GM21737 (cell line): Measurements from ENCODE around the gene PIM1.
"Not testable (repeated sequence)": the region's sequence is repeated elsewhere in the genome, so short reads cannot be mapped to it uniquely, and the experiment has no call there.

Source experiments
- ATAC-seq: cut with Tn5 transposase; IDR thresholded peaks from one replicate; pipeline ENCODE4 v1.9.1; 2021; ENCODE audit warnings: mild to moderate bottlenecking, moderate library complexity; ENCODE audit not compliant: unreplicated experiment

PIM1 gene

DNA sequence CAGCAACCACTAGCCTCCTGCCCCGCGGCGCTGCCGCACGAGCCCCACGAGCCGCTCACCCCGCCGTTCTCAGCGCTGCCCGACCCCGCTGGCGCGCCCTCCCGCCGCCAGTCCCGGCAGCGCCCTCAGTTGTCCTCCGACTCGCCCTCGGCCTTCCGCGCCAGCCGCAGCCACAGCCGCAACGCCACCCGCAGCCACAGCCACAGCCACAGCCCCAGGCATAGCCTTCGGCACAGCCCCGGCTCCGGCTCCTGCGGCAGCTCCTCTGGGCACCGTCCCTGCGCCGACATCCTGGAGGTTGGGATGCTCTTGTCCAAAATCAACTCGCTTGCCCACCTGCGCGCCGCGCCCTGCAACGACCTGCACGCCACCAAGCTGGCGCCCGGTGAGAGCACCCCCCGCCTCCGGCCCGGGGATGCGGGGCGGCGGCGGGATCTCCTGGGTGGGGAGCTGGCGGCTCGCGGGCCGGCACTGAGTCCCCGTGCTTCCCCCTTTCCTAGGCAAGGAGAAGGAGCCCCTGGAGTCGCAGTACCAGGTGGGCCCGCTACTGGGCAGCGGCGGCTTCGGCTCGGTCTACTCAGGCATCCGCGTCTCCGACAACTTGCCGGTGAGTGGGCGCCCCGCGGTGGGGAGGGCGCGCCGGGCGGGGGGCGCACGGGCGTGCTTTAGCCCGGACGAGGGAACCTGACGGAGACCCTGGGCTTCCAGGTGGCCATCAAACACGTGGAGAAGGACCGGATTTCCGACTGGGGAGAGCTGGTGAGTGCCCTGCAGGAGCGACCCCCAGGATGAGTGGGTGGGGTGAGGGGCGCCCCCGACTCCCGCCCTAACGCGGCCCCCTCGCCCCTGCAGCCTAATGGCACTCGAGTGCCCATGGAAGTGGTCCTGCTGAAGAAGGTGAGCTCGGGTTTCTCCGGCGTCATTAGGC, 585 bp downstream of the PIM1 start:
- ATAC-seq = peak; percentile 31

DNA sequence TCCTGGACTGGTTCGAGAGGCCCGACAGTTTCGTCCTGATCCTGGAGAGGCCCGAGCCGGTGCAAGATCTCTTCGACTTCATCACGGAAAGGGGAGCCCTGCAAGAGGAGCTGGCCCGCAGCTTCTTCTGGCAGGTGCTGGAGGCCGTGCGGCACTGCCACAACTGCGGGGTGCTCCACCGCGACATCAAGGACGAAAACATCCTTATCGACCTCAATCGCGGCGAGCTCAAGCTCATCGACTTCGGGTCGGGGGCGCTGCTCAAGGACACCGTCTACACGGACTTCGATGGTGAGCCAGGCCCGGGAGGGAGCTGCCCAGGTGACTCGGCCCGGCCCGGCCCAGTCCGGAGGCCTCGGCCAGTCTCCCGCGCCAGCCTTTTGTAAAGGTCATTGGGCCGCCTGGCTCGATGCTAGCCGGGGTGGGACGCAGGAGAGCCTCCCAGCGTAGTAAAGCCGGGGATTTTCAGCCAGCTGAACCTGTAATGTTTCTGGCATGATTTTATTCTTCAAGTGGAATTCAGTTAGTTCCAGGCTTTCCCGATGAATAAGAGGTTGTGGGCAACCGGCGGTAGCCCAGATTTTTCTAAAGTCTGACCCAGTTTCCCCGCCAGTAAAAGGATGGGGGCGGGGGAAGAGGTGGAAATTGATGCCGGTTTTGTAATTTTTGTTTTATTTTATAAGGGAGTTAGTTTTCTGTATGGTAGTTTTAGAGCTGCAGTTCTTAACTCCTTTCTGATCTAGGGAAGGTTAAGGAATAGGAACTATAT, 1.4 kb downstream of the PIM1 start:
- ATAC-seq = no peak

DNA sequence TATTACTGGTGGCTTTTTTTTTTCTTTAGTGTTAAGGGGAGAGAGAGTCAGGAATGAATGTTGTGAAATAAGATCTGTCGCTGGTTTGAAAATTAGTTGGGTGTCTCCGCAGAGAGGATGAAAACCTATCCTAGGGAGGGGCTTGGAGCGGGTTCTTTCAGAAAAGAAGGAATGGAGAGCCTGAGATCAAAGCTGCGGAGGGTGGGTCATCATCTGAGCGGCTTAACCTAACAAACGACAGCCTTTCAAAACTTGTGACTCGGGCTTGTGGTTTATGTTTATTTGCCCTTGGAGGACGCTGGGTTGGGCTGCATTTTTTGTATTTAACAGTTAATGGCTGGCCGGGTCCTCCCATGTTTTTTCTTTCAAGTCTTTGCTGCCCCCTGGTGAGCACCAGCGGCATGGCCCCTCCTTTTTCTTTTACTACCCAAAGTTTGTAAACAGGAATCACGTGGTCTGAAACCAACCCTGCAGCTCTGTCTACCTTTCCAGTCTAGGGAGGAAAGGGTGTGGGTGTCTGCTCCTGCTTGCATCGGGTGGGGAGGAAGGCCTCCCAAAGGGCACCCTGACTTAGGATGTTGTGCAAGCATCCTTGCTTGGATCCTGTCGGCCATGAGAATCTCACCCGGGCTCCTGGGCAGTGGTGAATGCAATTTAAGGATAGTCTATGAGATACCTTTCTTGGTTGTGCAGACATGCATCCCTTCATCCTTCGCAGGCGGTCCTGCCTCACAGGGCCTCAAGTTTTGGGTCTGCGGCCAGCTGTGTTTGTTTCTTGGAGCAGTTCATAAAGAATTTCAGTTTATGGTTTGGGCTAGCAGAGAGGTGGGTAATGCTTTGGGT, 2.2 kb downstream of the PIM1 start:
- no peak for ATAC-seq

DNA sequence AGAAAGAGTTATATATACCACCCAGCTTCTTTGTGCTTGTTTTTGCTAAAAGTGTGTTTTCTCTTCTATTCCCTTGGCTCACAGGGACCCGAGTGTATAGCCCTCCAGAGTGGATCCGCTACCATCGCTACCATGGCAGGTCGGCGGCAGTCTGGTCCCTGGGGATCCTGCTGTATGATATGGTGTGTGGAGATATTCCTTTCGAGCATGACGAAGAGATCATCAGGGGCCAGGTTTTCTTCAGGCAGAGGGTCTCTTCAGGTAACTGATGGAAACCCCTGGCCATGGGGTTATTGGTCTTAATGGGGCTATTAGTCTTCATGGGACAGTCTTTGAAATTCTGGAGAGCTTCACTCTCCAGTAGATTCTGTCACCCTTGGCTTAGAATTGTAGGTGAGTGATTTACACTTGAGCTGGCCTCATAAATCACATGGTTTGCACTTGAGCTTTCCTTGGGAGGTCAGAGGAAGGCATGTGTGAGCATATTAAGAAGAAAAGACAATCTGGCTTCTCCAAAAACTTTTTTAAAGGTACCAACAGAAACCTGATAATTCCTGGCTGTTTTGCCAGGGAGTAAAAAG, 3.0 kb downstream of the PIM1 start:
- no peak for ATAC-seq

DNA sequence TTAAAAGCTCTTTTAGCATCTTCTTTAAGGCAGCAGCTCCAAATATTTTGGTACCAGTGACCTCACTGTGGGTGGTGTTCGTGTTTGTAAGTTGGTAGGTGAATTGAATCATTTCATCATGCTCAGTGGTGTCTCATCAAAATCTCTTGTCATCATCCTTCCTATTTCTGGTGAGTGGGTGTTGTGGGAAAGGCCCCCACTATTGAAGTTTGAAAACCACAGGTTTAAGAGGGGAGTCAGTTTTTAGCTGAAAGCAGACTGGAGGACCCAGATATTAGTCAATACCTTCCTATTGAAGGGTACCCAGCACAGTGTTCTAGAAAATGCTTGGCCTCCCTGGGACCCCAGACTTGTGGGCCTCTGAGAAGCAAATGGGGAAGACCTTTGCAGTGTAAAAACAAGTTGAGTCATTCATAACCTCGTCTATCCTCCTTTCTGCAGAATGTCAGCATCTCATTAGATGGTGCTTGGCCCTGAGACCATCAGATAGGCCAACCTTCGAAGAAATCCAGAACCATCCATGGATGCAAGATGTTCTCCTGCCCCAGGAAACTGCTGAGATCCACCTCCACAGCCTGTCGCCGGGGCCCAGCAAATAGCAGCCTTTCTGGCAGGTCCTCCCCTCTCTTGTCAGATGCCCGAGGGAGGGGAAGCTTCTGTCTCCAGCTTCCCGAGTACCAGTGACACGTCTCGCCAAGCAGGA, 3.7 kb downstream of the PIM1 start:
- no peak for ATAC-seq

DNA sequence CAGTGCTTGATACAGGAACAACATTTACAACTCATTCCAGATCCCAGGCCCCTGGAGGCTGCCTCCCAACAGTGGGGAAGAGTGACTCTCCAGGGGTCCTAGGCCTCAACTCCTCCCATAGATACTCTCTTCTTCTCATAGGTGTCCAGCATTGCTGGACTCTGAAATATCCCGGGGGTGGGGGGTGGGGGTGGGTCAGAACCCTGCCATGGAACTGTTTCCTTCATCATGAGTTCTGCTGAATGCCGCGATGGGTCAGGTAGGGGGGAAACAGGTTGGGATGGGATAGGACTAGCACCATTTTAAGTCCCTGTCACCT, 4.2 kb downstream of the PIM1 start:
- no peak for ATAC-seq

- no peak for ATAC-seq
Observed at GRCh38 chr6:37174515-37175331, 4.8 kb downstream of the PIM1 start.

- ATAC-seq = peak; percentile 41
Observed at GRCh38 chr6:37175332-37176267, 5.6 kb downstream of the PIM1 start.

- no peak for ATAC-seq
Observed at GRCh38 chr6:37176268-37177076, 6.5 kb downstream of the PIM1 start.

DNA sequence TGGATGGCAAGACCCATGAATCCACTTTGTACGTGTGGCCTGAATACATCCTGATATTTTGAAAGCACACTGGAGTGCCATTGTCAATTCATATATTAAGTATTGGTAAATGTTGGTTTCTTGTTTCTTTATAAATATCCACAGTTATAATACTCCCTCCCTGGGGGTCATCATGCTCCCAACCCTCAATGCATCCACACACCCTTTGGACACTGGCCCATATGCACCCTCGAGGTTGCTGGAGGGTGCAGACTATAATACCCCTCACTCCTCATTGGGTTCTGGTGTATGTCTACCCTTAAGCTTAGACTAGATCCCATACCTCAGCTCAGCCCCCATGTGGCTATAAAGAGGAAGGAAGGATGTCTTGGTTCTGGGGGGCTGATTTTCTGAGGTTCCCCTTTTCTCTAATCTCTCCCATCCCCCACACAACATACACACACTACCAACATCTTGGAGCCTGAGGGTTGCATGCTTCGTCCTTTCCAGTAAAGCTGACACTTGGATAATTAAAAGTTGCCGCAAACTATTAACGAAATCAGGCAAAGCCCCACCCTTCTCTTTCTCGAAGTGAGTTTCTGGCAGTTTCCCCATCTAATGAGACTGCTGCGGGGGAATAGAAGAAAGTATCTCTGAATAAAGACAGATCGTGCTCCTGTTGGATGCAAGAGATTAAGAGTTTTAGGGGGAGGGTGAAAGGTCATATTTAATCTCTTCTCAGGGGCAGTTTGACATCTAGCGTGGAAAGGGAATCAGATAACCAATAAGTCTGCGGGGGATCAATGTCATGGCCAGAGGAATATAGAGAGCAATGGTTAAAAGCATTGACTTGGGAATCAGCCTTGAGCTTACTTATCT, 7.4 kb downstream of the PIM1 start:
- ATAC-seq = no peak

DNA sequence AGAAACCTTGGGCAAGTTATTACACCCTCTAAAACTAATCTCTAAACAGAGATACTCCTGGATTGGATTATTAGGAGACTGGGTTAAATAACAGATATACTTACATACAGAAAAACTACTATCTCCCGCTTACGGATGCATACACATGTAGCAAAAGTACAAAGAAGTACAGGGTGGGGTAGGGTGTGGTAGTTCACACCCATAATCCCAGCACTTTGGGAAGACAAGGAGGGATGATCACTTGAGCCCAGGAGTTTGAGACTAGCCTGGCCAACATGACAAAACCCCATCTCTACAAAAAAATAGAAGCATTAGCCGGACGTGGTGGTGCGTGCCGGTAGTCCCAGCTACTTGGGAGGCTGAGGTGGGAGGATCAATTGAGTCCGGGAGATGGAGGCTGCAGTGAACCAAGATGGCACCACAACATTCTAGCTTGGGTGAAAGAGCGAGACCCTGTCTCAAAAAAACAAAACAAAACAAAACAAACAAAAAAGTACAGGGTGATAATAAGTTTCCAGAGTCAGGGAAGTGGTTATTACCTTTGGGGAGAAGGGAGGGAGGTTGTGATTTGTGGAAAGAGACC, 8.1 kb downstream of the PIM1 start:
- no peak for ATAC-seq

DNA sequence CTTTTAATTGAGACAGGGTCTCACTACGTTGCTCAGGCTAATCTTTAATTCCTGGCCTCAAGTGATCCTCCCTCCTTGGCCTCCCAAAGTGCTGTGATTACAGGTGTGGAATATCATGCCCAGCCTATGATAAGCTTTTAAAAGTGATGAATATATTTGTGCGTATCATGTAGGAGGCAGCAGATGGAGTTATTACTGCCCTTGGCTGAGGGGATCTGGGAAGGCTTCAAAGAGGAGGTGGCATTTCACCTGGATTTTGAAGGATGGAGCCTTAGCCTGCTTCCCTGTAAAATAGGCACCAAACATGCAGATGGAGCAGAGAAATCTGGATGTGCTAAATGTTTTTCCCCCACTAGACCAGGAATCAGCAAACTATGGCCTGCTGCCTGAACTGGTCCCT, 10.1 kb downstream of the PIM1 start:
- ATAC-seq = no peak

- not testable (repeated sequence) for ATAC-seq
Observed at GRCh38 chr6:37180610-37181009, 10.7 kb downstream of the PIM1 start.

DNA sequence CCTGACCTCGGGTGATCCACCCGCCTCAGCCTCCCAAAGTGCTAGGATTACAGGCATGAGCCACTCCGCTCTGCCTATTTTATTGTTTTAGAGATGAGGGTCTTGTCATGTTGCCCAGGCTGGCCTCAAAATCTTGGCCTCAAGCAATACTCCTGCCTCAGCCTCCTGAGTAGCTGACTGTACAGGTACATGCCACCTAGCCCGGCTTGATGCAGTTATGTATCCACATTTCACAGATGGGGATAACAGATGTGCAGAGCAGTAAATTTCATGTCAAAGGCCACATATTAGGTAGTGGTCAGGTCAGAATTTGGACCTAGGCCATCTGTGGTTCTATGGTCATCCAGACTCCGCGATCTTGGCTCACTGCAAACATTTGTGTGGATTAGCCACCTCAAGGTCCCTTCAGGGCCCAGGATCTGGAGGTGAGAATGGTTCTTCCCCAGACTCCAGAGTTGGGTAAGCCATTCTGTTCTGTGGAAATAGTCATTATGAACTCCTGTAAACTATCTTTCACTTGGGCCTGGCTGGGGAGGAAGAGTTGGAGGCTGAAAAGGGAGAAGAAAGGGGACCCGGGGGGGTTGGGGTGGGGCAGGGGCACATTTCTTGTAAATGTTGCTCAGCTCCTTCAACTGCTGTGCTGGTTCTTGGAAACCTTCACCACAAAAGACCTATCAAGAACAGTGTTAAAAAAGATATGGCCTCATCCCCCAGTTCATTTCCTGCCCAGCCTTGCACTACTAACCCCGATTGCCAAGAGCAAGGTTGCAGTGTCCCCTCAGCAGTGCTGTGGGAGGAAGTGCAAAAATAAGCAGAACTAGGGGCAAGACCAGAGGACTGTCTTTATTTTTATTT, 13.0 kb downstream of the PIM1 start:
- ATAC-seq = peak; percentile 73

- ATAC-seq = not testable (repeated sequence)
Observed at GRCh38 chr6:37185949-37186720, 16.2 kb downstream of the PIM1 start.
